Measurements from ENCODE around the gene TMEM208.

The TMEM208 gene

GRCh38 chr16:67185651-67186134 lies 41.2 kb upstream of the TMEM208 start:
- H3K27me3 ChIP-seq, result peaks cover 30% of the 10 kb centered on the region
- peaks cover 26 to 30% of the 10 kb centered on the region in 2 experiments for H3K4me1 ChIP-seq (ENCODE audit: control insufficient read depth in 1 of 2, insufficient read depth in 1 of 2, low read depth in 1 of 2, low read length in 1 of 2)
- no peaks in the 10 kb centered on the region for H3K9me3 ChIP-seq
- H3K36me3 ChIP-seq, result no peaks in the 10 kb centered on the region
- peak overlapping the region; percentile 85 to 100 for H3K4me3 ChIP-seq (ENCODE audit: low read depth in 1 of 2, low read length in 1 of 2)
- TF ChIP-seq CTCF (IDR thresholded peaks at IDR 0.05), result no peak
- H3K27ac ChIP-seq, result peak overlapping the region; percentile 50

GRCh38 chr16:67186550-67186950 lies 40.4 kb upstream of the TMEM208 start:
- no peak overlapping the region for H3K4me3 ChIP-seq (ENCODE audit: low read depth in 1 of 2, low read length in 1 of 2)
- no peak overlapping the region for H3K27ac ChIP-seq
- peaks cover 30% of the 10 kb centered on the region for H3K27me3 ChIP-seq
- H3K4me1 ChIP-seq (ENCODE audit: control insufficient read depth in 1 of 2, insufficient read depth in 1 of 2, low read depth in 1 of 2, low read length in 1 of 2), result peaks cover 29 to 32% of the 10 kb centered on the region in 2 experiments
- no peaks in the 10 kb centered on the region for H3K36me3 ChIP-seq
- no peak for TF ChIP-seq CTCF (IDR thresholded peaks at IDR 0.05)
- H3K9me3 ChIP-seq, result no peaks in the 10 kb centered on the region

- Histone ChIP-seq H3K9me3 (no peaks in the 10 kb centered on the region), H3K4me1 (ENCODE audit: control insufficient read depth in 1 of 2, insufficient read depth in 1 of 2, low read depth in 1 of 2, low read length in 1 of 2) (peaks cover 35 to 38% of the 10 kb centered on the region in 2 experiments), H3K4me3 (ENCODE audit: low read depth in 1 of 2, low read length in 1 of 2) (no peak overlapping the region), H3K27ac (no peak overlapping the region), H3K36me3 (no peaks in the 10 kb centered on the region), H3K27me3 (peaks cover 30% of the 10 kb centered on the region)
- no peak for TF ChIP-seq CTCF (IDR thresholded peaks at IDR 0.05)
Observed at GRCh38 chr16:67187175-67187890, 39.6 kb upstream of the TMEM208 start.

GRCh38 chr16:67188323-67188722 lies 38.6 kb upstream of the TMEM208 start:
- peaks cover 30% of the 10 kb centered on the region for H3K27me3 ChIP-seq
- peaks cover 39 to 40% of the 10 kb centered on the region in 2 experiments for H3K4me1 ChIP-seq (ENCODE audit: control insufficient read depth in 1 of 2, insufficient read depth in 1 of 2, low read depth in 1 of 2, low read length in 1 of 2)
- peaks cover 5% of the 10 kb centered on the region for H3K36me3 ChIP-seq
- H3K27ac ChIP-seq, result no peak overlapping the region
- H3K4me3 ChIP-seq (ENCODE audit: low read depth in 1 of 2, low read length in 1 of 2), result no peak overlapping the region
- TF ChIP-seq CTCF (IDR thresholded peaks at IDR 0.05), result no peak
- no peaks in the 10 kb centered on the region for H3K9me3 ChIP-seq

GRCh38 chr16:67188798-67189197 lies 38.1 kb upstream of the TMEM208 start:
- no peaks in the 10 kb centered on the region for H3K9me3 ChIP-seq
- no peak for TF ChIP-seq CTCF (IDR thresholded peaks at IDR 0.05)
- peaks cover 30% of the 10 kb centered on the region for H3K27me3 ChIP-seq
- H3K4me3 ChIP-seq (ENCODE audit: low read depth in 1 of 2, low read length in 1 of 2), result no peak overlapping the region
- peaks cover 40 to 42% of the 10 kb centered on the region in 2 experiments for H3K4me1 ChIP-seq (ENCODE audit: control insufficient read depth in 1 of 2, insufficient read depth in 1 of 2, low read depth in 1 of 2, low read length in 1 of 2)
- no peak overlapping the region for H3K27ac ChIP-seq
- H3K36me3 ChIP-seq, result peaks cover 5% of the 10 kb centered on the region
